Measurements from ENCODE around the gene EXOC3L1.
A peak's percentile ranks its signal among the peaks of the same experiment; 100 is the strongest.

The EXOC3L1 gene

GRCh38 chr16:67177743-67178699, 11.9 kb downstream of the EXOC3L1 start (continued):
- TF ChIP-seq ZNF580 (tag by site-specific recombination; IDR thresholded peaks at IDR 0.05) (no peak), GLIS1 (tag by site-specific recombination; IDR thresholded peaks at IDR 0.05) (no peak; the same call in 1 of the 2 replicates), ZBTB20 (tag by site-specific recombination; IDR thresholded peaks at IDR 0.05) (peak; percentile 83), WT1 (tag by site-specific recombination; IDR thresholded peaks at IDR 0.05) (no peak), ZNF530 (tag by site-specific recombination; IDR thresholded peaks at IDR 0.05; ENCODE audit: low read depth) (no peak), ZNF747 (tag by site-specific recombination; IDR thresholded peaks at IDR 0.05) (no peak), ZNF354C (tag by site-specific recombination; IDR thresholded peaks at IDR 0.05; ENCODE audit: borderline replicate concordance, low read depth) (no peak), KLF17 (tag by site-specific recombination; IDR thresholded peaks at IDR 0.05) (no peak), ZNF473 (tag by site-specific recombination; IDR thresholded peaks at IDR 0.05) (no peak), ZXDB (tag by site-specific recombination; IDR thresholded peaks at IDR 0.05) (0 out of 2 replicates have a peak, but pooled peaks have one; percentile 21), ZNF221 (tag by site-specific recombination; IDR thresholded peaks at IDR 0.05; ENCODE audit: borderline replicate concordance) (no peak), ZFHX2 (tag by site-specific recombination; conservative IDR thresholded peaks at IDR 0.05) (no peak; the same call in 1 of the 2 replicates), ZNF692 (tag by site-specific recombination; IDR thresholded peaks at IDR 0.05) (peak; percentile 34; the same call in 1 of the 2 replicates), ZNF561 (tag by site-specific recombination; IDR thresholded peaks at IDR 0.05; ENCODE audit: borderline replicate concordance) (no peak), YY2 (tag by site-specific recombination; IDR thresholded peaks at IDR 0.05) (peak; percentile 26; the same call in 1 of the 2 replicates), ZNF394 (tag by site-specific recombination; IDR thresholded peaks at IDR 0.05; ENCODE audit: borderline replicate concordance) (no peak), ZNF416 (tag by site-specific recombination; IDR thresholded peaks at IDR 0.05) (no peak), ZNF76 (tag by site-specific recombination; IDR thresholded peaks at IDR 0.05; ENCODE audit: borderline replicate concordance, low read depth) (peak; percentile 29; the same call in 1 of the 2 replicates), ZNF792 (tag by site-specific recombination; IDR thresholded peaks at IDR 0.05) (no peak), ZNF560 (tag by site-specific recombination; IDR thresholded peaks at IDR 0.05; ENCODE audit: borderline replicate concordance) (no peak), IKZF3 (tag by site-specific recombination; IDR thresholded peaks at IDR 0.05) (no peak), ATF2 (tag by site-specific recombination; IDR thresholded peaks at IDR 0.05; ENCODE audit: low read depth) (no peak), ZNF707 (tag by site-specific recombination; IDR thresholded peaks at IDR 0.05) (no peak), ZNF10 (tag by site-specific recombination; IDR thresholded peaks at IDR 0.05) (no peak), ZNF121 (tag by site-specific recombination; IDR thresholded peaks at IDR 0.05) (no peak), SETDB1 (IDR thresholded peaks at IDR 0.05; ENCODE audit: insufficient read length, low read length) (no peak), HOXD13 (CRISPR knock-in tag; IDR thresholded peaks at IDR 0.05; ENCODE audit: borderline replicate concordance) (no peak), GFI1B (tag by site-specific recombination; IDR thresholded peaks at IDR 0.05) (no peak), SP3 (tag by site-specific recombination; IDR thresholded peaks at IDR 0.05) (peak; percentile 73), ZNF791 (tag by site-specific recombination; IDR thresholded peaks at IDR 0.05) (no peak), ZNF513 (tag by site-specific recombination; IDR thresholded peaks at IDR 0.05) (no peak), ZNF600 (tag by site-specific recombination; IDR thresholded peaks at IDR 0.05) (peak; percentile 91), ZNF112 (tag by site-specific recombination; IDR thresholded peaks at IDR 0.05) (no peak), ZBTB1 (tag by site-specific recombination; IDR thresholded peaks at IDR 0.05) (no peak), ZNF596 (tag by site-specific recombination; IDR thresholded peaks at IDR 0.05) (no peak), ZNF623 (tag by site-specific recombination; IDR thresholded peaks at IDR 0.05) (no peak)

Data from HEK293 (cell line).